IMR-90 (cell line): ENCODE data around the gene ARFGAP2.

Source experiments
- BHLHE40 ChIP-seq: fragments of 150-350 bp; IDR thresholded peaks from 2 replicates; pipeline ENCODE4 v1.6.1; 2016; ENCODE audit warnings: mild to moderate bottlenecking, low read depth, low read length
- CEBPB ChIP-seq: IDR thresholded peaks from 2 replicates; pipeline ENCODE4 v1.6.1; 2012; ENCODE audit warnings: low read depth, low read length, improper control_type of control experiment
- CTCF ChIP-seq: conservative IDR thresholded peaks from 2 replicates; pipeline ENCODE4 v1.5.1; 2012; ENCODE audit warnings: mild to moderate bottlenecking, low read depth, low read length, improper control_type of control experiment
- ELK1 ChIP-seq: fragments of 150-350 bp; IDR thresholded peaks from 2 replicates; pipeline ENCODE4 v1.6.1; 2016; ENCODE audit warnings: low read depth, mild to moderate bottlenecking, low read length, moderate library complexity, borderline replicate concordance
- FOS ChIP-seq: fragments of 150-350 bp; IDR thresholded peaks from 2 replicates; pipeline ENCODE4 v1.6.1; 2016; ENCODE audit warnings: low read depth, low read length
- MAFK ChIP-seq: IDR thresholded peaks from 2 replicates; pipeline ENCODE4 v1.6.1; 2012; ENCODE audit warnings: low read depth, low read length, improper control_type of control experiment
- MXI1 ChIP-seq: IDR thresholded peaks from 2 replicates; pipeline ENCODE4 v1.6.1; 2012; ENCODE audit warnings: low read depth, mild to moderate bottlenecking, low read length, moderate library complexity, borderline replicate concordance
- POLR2A ChIP-seq: IDR thresholded peaks from 2 replicates; pipeline ENCODE4 v1.6.1; 2012; ENCODE audit warnings: mild to moderate bottlenecking, low read depth, low read length
- RAD21 ChIP-seq: IDR thresholded peaks from 2 replicates; pipeline ENCODE4 v1.6.1; 2012; ENCODE audit warnings: low read length, improper control_type of control experiment
- RCOR1 ChIP-seq: IDR thresholded peaks from 2 replicates; pipeline ENCODE4 v1.6.1; 2012; ENCODE audit warnings: mild to moderate bottlenecking, low read length, improper control_type of control experiment; ENCODE audit not compliant: insufficient replicate concordance
- RFX5 ChIP-seq: IDR thresholded peaks from 2 replicates; pipeline ENCODE4 v1.8.0; 2012; ENCODE audit warnings: low read depth, mild to moderate bottlenecking, low read length, moderate library complexity
- USF2 ChIP-seq: fragments of 150-350 bp; IDR thresholded peaks from 2 replicates; pipeline ENCODE4 v1.6.1; 2017; ENCODE audit warnings: mild to moderate bottlenecking, antibody characterized with exemption, low read length, low read depth

GRCh38 chr11:47176328-47177228, at the start of gene ARFGAP2:
- TF ChIP-seq CTCF (no peak), USF2 (no peak), ELK1 (no peak), POLR2A (peak; percentile 72; the same call in 1 of the 2 replicates), RCOR1 (no peak), MAFK (no peak), MXI1 (no peak; the same call in 1 of the 2 replicates), RFX5 (no peak), RAD21 (no peak), BHLHE40 (no peak), FOS (no peak), CEBPB (no peak)
